B cell (primary cell): Measurements from ENCODE around the gene XPC.

Experiments
- CTCF ChIP-seq: fragments of 200-600 bp; IDR thresholded peaks from one replicate; pipeline ENCODE4 v1.8.0; 2022; ENCODE audit warnings: antibody characterized with exemption, mild to moderate bottlenecking
- EZH2 ChIP-seq: IDR thresholded peaks from 2 replicates; pipeline ENCODE4 v1.6.1; 2012; ENCODE audit warnings: borderline replicate concordance, low read depth, mild to moderate bottlenecking, moderate library complexity, low read length; ENCODE audit not compliant: insufficient read depth, poor library complexity, severe bottlenecking

GRCh38 chr3:14129296-14129695 is 49.1 kb downstream of the XPC start:
- TF ChIP-seq CTCF, result no peak
- TF ChIP-seq EZH2, result no peak
